GM18505 (cell line): ENCODE data around the gene CCDC90B.
"Not testable (repeated sequence)": the region's sequence is repeated elsewhere in the genome, so short reads cannot be mapped to it uniquely, and the experiment has no call there.

Experiments used
- ATAC-seq: cut with Tn5 transposase; IDR thresholded peaks from one replicate; pipeline ENCODE4 v1.9.1; 2021; ENCODE audit not compliant: unreplicated experiment
- POLR2A ChIP-seq: IDR thresholded peaks from 4 replicates; pipeline ENCODE4 v1.6.1; 2011; ENCODE audit warnings: borderline replicate concordance; ENCODE audit not compliant: insufficient read depth, insufficient read length; ENCODE audit errors: extremely low read depth

CCDC90B gene, protein sequence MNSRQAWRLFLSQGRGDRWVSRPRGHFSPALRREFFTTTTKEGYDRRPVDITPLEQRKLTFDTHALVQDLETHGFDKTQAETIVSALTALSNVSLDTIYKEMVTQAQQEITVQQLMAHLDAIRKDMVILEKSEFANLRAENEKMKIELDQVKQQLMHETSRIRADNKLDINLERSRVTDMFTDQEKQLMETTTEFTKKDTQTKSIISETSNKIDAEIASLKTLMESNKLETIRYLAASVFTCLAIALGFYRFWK

DNA sequence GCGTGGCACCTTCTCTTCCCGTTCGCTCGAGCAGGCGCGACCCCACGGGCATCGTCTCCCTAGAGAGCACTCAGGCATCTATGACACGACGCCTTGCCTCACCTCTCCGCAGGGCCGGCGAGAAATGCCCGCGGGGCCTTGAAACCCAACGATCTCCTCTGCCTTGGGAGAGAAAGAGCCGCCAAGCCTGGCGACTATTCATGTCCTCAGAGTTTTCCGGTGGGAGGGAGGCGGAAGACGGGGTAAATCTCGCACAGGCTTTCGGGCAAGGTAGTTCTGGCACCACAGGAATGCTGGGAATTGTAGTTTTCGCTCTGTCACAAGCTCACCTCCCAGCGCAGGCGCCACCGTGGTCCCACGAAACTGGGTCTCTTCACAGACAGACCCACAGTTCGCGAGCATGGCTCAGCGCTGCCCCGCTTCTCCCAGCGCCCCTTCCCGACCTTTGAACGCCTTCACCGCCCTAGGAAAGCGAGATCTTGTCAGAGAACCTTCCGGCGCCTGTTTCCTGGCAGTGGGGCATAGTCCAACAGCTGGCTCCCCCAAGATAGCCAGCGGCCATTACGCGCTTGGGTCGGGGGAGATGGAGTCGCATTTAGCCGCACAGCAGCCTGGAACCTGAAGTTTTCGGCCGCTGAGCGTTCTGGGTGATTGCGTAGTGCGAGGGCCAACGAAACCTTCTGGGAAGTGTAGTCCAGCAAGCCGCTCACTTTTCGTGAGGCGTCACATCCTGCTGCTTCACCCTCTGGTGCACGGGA, at the start of gene CCDC90B:
TSS of gene CCDC90B (minus strand) at position 597 of the 758 bp plus-strand sequence. CDS start at position 202, 395 bp downstream.
- peak; percentile 87 for ATAC-seq
- TF ChIP-seq POLR2A = peak; percentile 93

DNA sequence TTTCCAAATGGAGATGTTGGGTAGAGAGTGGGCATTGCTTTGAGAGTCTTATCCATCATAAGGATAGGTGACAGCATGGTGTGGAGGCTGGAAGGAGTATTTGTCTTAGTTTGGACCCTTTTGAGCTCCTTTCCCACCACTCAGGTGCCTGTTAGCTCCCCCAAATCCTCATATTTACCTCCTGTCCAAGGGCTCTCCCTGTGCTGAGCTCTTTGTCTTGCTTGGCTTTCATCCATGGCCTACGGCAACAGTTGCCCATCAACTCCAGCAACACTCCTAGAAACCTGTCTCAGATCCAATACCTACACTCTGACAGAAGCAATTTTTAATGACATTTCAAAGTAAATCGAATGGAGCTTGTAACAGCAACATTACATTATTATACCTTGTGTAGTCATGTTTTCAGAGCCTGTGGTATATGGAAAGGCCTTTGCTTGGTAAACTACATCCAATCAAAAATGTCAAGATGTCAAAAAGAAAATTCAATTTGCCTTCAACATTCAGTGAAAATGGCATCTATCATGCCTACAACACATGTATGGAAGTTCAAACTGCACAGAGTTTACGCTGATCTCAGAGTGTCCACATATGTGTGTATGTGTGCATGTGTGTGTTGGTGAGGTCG, 49.4 kb upstream of the CCDC90B start:
- no peak for TF ChIP-seq POLR2A
- no peak for ATAC-seq

DNA sequence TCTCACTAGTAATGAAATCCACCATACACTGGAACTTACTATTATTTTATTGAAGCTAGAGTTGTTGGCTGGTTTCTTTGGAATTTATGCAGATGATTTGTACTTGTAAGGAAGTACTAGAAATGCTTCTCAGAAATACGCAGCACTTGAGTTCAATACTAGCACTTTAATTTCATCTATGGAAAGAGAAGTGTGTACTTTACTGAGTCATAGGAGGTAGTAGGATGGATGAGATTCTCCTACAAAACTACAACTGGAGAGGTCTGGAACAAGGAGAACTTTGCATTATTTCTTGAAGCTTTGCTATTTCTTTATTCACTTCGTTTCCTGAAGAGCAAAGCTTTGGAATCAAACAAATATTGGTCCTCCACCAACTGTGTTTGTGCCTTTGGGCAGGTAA, 44.1 kb upstream of the CCDC90B start:
- ATAC-seq = no peak
- no peak for TF ChIP-seq POLR2A

DNA sequence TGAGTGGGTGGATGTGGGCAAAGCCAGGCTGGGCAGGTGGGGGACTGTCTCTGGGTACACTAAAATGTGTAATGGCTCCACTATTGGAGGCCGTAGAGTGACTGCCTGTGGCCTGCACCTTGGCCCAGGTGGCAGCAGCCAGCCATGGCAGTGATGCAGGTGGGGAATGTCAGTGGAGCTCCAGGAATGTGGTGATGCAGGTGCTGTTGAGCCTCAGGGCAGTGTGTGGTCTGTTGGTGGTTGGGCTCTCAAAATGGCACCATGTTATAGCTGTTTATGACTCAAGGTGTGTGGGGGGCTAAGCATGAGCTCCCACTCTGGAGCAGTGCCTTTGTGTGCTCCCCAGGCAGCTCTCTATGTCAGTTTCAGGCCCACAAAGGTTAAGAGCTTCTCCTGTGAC, 40.2 kb upstream of the CCDC90B start:
- no peak for TF ChIP-seq POLR2A
- ATAC-seq = no peak

DNA sequence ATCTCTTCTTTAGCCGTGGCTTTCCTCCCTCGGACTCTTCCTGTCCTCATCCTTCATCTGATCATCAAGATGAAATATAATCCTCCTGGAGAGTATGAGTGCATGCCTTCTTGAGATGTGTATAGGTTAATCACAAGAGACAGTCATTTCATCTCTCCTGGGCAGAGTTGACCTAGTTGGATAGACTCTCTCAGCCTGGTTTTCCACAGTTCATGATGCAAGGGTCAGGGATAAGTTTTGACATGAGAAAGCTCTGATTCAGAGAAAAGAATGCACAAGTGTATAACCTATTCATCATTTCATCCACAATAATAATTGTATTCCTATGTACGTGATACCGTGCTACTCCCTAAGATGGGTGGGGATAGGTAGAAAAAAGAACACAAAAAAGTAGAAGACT, 33.2 kb upstream of the CCDC90B start:
- TF ChIP-seq POLR2A = no peak
- no peak for ATAC-seq

DNA sequence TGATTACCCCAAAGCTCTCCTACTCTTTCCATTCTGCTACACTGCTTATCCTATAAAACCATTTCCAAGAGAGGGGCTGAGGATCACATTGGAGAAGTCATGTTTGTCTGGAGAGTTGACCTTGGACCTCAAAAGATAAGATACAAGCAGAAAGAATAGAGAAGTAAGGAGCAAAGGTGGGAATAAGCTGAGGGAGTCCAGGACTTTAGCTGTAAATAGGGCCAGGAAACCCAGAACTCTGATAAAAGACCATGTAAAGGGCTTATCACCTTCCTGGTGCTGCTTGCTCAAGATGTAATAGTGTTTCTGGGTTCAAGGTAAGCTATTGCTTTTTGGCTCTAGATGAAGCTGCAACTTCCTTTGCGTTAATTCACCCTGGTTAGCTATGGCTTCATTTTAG, 32.8 kb upstream of the CCDC90B start:
- no peak for TF ChIP-seq POLR2A
- ATAC-seq = no peak

DNA sequence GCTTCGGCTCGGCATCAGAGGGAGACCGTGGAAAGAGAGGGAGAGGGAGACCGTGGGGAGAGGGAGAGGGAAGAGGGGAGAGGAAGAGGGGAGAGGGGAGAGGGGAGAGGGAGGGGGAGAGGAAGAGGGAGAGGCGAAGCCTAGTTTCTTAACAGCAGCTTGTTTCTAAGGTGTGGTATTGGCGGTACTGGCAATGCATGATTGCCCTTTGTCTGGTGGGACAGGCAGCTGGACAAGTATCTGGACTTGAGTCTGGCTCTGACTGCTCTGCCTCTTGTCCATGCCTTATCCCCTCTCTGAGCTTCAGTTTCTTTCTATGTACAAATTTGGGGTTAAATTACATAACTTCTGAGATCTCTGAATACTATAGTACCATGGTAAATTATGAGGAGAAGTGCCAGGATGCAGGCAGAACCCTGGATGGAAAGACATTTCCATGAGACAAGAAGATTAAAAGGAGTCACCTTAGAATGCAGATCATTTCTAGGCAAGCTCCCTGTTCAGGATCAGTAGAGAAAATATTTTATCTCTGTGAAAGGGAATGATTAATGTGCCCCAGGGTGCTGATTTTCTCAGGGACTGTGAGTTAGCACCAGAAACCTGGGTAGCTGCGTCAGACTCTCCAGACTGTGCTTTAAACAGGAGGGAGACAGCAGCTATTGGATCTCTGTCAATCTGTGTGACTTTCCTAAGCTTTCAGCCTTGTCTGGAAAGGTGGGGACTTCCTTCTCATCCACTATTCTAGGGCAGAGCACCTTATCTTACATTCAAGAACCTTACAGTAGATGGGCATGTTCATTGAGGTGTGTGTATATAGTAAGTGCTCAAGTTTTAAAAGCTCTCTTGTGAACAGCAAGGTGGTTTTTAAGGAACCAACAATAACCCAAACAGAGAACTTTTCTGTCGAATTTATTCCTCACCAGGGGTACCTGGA, 31.9 kb upstream of the CCDC90B start:
- TF ChIP-seq POLR2A = no peak
- ATAC-seq = no peak

DNA sequence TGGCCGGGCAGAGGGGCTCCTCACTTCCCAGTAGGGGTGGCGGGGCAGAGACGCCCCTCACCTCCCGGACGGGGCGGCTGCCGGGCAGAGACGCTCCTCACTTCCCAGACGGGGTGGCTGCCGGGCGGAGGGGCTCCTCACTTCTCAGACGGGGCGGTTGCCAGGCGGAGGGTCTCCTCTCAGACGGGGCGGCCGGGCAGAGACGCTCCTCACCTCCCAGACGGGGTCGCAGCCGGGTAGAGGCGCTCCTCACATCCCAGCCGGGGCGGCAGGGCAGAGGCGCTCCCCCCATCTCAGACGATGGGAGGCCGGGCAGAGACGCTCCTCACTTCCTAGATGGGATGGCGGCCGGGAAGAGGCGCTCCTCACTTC, 30.7 kb upstream of the CCDC90B start:
- not testable (repeated sequence) for ATAC-seq

DNA sequence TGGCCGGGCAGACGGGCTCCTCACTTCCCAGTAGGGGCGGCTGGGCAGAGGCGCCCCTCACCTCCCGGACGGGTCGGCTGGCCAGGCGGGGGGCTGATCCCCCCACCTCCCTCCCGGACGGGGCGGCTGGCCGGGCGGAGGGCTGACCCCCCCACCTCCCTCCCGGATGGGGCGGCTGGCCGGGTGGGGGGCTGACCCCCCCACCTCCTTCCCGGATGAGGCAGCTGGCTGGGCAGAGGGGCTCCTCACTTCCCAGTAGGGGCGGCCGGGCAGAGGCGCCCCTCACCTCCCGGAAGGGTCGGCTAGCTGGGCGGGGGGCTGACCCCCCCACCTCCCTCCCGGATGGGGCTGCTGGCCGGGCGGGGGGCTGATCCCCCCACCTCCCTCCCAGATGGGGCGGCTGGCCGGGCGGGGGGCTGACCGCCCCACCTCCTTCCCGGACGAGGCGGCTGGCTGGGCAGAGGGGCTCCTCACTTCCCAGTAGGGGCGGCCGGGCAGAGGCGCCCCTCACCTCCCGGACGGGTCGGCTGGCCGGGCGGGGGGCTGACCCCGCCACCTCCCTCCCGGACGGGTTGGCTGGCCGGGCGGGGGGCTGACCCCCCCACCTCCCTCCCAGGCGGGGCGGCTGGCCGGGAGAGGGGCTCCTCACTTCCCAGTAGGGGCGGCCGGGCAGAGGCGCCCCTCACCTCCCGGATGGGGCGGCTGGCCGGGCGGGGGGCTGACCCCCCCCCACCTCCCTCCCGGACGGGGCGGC, 30.2 kb upstream of the CCDC90B start:
- ATAC-seq = not testable (repeated sequence)

DNA sequence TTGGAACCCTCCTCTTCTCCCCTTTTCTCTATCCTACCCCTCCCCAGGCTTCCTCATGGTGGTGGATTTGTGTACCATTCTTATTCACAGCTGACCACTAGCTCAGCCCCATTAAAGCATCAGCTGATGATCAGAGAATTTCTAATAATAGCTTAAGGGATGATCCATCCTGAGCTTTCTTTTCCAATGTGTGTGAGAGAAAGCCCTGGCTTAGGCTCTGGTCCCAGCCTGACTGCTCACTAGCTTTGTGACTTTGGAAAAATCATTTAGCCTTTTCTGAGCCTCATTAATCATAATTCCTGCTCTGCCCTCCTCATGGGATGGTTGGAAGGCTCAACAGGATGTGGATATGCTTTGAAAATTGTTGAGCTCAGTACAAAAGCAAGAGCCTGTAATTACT, 26.3 kb upstream of the CCDC90B start:
- no peak for TF ChIP-seq POLR2A
- ATAC-seq = no peak

DNA sequence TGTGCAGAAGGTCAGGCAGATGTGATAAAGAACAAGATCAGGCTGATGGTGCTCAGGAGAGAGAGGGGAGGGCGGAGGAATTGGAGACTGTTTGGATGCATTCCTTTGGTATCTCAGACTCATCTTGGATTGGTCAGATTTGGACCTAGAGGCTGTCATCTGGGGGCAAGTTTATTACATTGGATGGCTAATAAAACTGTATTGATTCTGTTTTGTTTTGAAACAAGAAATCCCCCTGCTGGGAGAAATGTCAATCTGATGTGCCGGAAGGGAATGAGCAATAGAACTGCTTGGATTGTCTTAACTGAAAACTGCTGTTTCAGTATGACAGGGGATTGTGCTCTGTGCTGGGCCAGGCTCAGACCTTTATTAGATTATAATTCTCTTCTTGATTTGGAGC, 25.5 kb upstream of the CCDC90B start:
- no peak for TF ChIP-seq POLR2A
- ATAC-seq = no peak

DNA sequence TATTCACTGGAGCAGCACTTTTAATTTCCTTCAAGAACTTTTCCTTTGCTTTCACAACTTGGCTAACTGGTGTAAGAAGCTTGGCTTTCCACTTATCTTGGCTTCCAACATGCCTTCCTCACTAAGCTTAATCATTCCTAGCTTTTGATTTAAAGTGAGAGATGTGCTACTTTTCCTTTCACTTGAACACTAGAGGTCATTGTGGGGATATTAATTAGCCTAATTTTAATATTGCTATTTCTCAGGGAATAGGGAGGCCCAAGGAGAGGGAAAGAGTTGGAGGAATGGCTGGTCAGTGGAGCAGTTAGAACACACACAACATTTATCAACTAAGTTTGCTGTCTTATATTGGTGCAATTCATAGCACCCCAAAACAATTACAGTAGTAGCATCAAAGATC, 24.6 kb upstream of the CCDC90B start:
- no peak for TF ChIP-seq POLR2A
- ATAC-seq = no peak

DNA sequence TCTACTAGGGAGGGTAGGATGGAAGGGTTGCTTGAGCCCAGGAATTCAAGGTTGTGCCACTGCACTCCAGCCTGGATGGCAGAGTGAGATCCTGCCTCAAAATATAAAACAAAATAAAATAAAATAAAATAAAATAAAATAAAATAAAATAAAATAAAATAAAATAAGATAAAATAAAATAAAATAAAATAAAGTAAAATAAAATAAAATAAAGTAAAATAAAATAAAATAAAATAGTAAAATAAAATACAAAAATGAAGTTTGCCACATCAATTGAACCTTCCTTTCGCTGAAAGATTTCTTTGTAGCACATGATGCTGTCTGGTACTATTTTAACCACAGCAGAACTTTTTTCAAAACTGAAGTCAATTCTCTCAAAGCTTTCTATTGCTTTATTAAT, 22.4 kb upstream of the CCDC90B start:
- not testable (repeated sequence) for ATAC-seq
